Natural killer cell (primary cell): Measurements from ENCODE around the gene JUN. TPM values are rescaled to one million over a fixed set of nuclear protein-coding genes. Genes with fewer than 3 reads are reported as not detected.

Experiments
- ATAC-seq, 3 donors: fragments of 150-1000 bp in 2 of 3; fragments of 200-7000 bp in 1 of 3; cut with Tn5 transposase; 1 replicate in 1 of 3; 2 replicates in 2 of 3; pipeline ENCODE4 v1.10.0; 2021; ENCODE audit warnings: mild to moderate bottlenecking in 2 of 3, moderate library complexity in 2 of 3
- DNase-seq, 2 donors: peaks; one replicate each; pipeline versions ENCODE4 v3.0.0 to v3.0.0-alpha.2; 2013 to 2021; ENCODE audit warnings: mixed read lengths in 1 of 2
- H3K27ac ChIP-seq: one replicate; pipeline ENCODE4 v1.5.1; 2013; ENCODE audit warnings: mild to moderate bottlenecking, low read length
- H3K27me3 ChIP-seq: one replicate; pipeline ENCODE4 v1.6.1; 2013; ENCODE audit warnings: low read length; ENCODE audit not compliant: control insufficient read depth, insufficient read depth
- H3K36me3 ChIP-seq: one replicate; pipeline ENCODE4 v1.6.1; 2013; ENCODE audit warnings: low read length; ENCODE audit not compliant: control insufficient read depth, insufficient read depth
- H3K4me1 ChIP-seq: one replicate; pipeline ENCODE4 v1.6.1; 2013; ENCODE audit warnings: low read length; ENCODE audit not compliant: control insufficient read depth, insufficient read depth
- H3K4me3 ChIP-seq: one replicate; pipeline ENCODE4 v1.5.1; 2013; ENCODE audit warnings: low read length
- H3K9me3 ChIP-seq: one replicate; pipeline ENCODE4 v1.6.1; 2013; ENCODE audit warnings: low read length; ENCODE audit not compliant: control insufficient read depth, insufficient read depth
- H3K27ac Mint-ChIP-seq, 2 donors: one replicate each; pipeline ENCODE4 v1.8.0; 2022; ENCODE audit warnings: mild to moderate bottlenecking in 2 of 2, mixed read lengths in 2 of 2, moderate library complexity in 1 of 2
- H3K27me3 Mint-ChIP-seq, 2 donors: one replicate each; pipeline ENCODE4 v1.8.0; 2022; ENCODE audit warnings: low read depth in 2 of 2, mixed read lengths in 2 of 2
- H3K36me3 Mint-ChIP-seq: one replicate; pipeline ENCODE4 v1.8.0; 2022; ENCODE audit warnings: mixed read lengths
- H3K4me1 Mint-ChIP-seq, 2 donors: one replicate each; pipeline ENCODE4 v1.8.0; 2022; ENCODE audit warnings: mixed read lengths in 2 of 2
- H3K4me3 Mint-ChIP-seq: one replicate; pipeline ENCODE4 v1.8.0; 2022; ENCODE audit warnings: mild to moderate bottlenecking, moderate library complexity, mixed read lengths
- H3K9me3 Mint-ChIP-seq, 2 donors: one replicate each; pipeline ENCODE4 v1.8.0; 2022; ENCODE audit warnings: mixed read lengths in 2 of 2
- WGBS: methylation state at CpG from one replicate; pipeline ENCODE4 v1.1.7; 2013; ENCODE audit warnings: missing lambda C conversion rate; ENCODE audit not compliant: insufficient coverage; 5-methylcytosine and 5-hydroxymethylcytosine counted together
- intact Hi-C: fragments of 100-400 bp; cut with micrococcal nuclease; formaldehyde crosslinking; loops from one replicate; pipeline ENCODE4 v1.14.2; 2022
- total RNA-seq, 4 donors: library from RNA; stranded (reverse); fragments of 120-200 nt in 1 of 4; gene quantifications; one replicate each; pipeline versions ENCODE4 v1.2.3 to v1.2.4, GENCODE V29; 2013 to 2022
- TF ChIP-seq, protein P1 (sequence below): fragments of 200-600 bp; IDR thresholded peaks from one replicate; pipeline ENCODE4 v1.8.0; 2022; ENCODE audit warnings: antibody characterized with exemption

Gene JUN
- total RNA-seq, 3 donors from 2014 or later (not counting 1 experiment from before 2014, with no cell fraction given): 1,209 to 1,942 (median 1,808) TPM

DNA sequence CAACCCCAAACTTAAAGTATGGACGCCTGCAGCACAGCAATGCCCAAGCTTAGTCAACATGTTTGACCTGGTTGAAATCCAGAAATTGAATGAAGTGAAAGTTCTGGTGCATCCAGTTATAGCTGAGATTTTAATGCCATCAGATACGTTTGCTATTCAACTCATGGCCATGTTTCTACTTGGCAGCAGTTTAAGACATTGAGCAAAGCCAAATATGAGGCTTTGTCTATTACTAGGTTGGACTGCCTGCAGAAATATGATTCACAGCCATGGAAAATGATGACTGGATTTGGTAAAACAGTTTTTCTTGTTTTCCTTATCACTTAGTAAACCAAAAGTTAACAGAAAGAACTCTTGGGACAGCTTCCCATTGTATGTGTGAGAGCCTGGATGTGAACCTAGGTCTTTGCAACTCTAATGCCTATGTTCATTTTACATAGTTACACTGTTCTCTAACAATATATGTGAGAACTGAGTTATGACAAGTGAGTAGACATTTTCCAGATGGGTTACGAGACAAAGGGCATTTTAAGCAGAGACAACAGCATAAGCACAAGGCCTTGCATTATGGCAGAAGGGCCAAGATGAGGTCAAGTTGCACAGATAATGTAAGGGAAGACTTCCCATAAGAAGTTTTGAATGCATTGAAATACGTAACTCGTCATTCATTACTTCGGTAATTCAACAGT, 51.6 kb downstream of the JUN start:
- Mint-ChIP-seq H3K4me1 (peaks cover 8 to 9% of the 10 kb centered on the region in 2 donors), H3K27me3 (no peaks in the 10 kb centered on the region), H3K4me3 (no peak overlapping the region), H3K36me3 (no peaks in the 10 kb centered on the region), H3K27ac (no peak overlapping the region), H3K9me3 (no peaks in the 10 kb centered on the region)
- DNase-seq: no peak
- Histone ChIP-seq H3K9me3 (no peaks in the 10 kb centered on the region), H3K4me1 (no peaks in the 10 kb centered on the region), H3K27me3 (no peaks in the 10 kb centered on the region), H3K27ac (no peak overlapping the region), H3K4me3 (no peak overlapping the region), H3K36me3 (no peaks in the 10 kb centered on the region)
- TF ChIP-seq, protein P1, sequence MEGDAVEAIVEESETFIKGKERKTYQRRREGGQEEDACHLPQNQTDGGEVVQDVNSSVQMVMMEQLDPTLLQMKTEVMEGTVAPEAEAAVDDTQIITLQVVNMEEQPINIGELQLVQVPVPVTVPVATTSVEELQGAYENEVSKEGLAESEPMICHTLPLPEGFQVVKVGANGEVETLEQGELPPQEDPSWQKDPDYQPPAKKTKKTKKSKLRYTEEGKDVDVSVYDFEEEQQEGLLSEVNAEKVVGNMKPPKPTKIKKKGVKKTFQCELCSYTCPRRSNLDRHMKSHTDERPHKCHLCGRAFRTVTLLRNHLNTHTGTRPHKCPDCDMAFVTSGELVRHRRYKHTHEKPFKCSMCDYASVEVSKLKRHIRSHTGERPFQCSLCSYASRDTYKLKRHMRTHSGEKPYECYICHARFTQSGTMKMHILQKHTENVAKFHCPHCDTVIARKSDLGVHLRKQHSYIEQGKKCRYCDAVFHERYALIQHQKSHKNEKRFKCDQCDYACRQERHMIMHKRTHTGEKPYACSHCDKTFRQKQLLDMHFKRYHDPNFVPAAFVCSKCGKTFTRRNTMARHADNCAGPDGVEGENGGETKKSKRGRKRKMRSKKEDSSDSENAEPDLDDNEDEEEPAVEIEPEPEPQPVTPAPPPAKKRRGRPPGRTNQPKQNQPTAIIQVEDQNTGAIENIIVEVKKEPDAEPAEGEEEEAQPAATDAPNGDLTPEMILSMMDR: no peak
- WGBS: 93% methylated on average over 6 of the region's 6 CpGs
- ATAC-seq: no peak
- intact Hi-C loops: no loop called here

Other genes starting within 250 kb of the JUN start
- 10 to 100 TPM; 27.2 to 41.1 (median 31.2) TPM for gene OMA1, start 237.3 kb downstream of the JUN start, total RNA-seq
- gene TACSTD2, start 206.8 kb downstream of the JUN start, total RNA-seq: under 1 TPM in 1 of 3 donors, not detected in 2; 0.21 TPM
- gene MYSM1, start 84.0 kb downstream of the JUN start, total RNA-seq: 10 to 100 TPM; 73.1 to 77.9 (median 76.0) TPM